ENCODE results near the gene NKX1-2.

GRCh38 chr10:124477614-124478363, 28.0 kb upstream of the NKX1-2 start:
- TF ChIP-seq CTCF (IDR thresholded peaks at IDR 0.05), result no peak
- TF ChIP-seq ZFX (IDR thresholded peaks at IDR 0.05; ENCODE audit: borderline replicate concordance), result no peak
